Large intestine (tissue), 3 donors: ENCODE measurements around the gene DOCK2. TPM values are rescaled to one million over a fixed set of nuclear protein-coding genes. Genes with fewer than 3 reads are reported as not detected.

Source experiments
- DNase-seq, 2 donors: peaks; one replicate each; pipeline versions ENCODE4 v3.0.0 to v3.0.0-alpha.2; 2013
- H3K27ac ChIP-seq: one replicate; pipeline ENCODE4 v1.5.1; 2013; ENCODE audit warnings: low read length
- H3K27me3 ChIP-seq: 2 replicates; pipeline ENCODE4 v1.6.1; 2013; ENCODE audit warnings: low read length; ENCODE audit not compliant: control insufficient read depth, insufficient read depth
- H3K36me3 ChIP-seq: 2 replicates; pipeline ENCODE4 v1.6.1; 2013; ENCODE audit warnings: low read length; ENCODE audit not compliant: control insufficient read depth, insufficient read depth
- H3K4me1 ChIP-seq: one replicate; pipeline ENCODE4 v1.6.1; 2013; ENCODE audit warnings: low read length; ENCODE audit not compliant: control insufficient read depth, insufficient read depth
- H3K4me3 ChIP-seq: one replicate; pipeline ENCODE4 v1.5.1; 2013; ENCODE audit warnings: low read length
- H3K9me3 ChIP-seq: one replicate; pipeline ENCODE4 v1.6.1; 2013; ENCODE audit warnings: mild to moderate bottlenecking, low read depth, low read length, moderate library complexity; ENCODE audit not compliant: control insufficient read depth
- WGBS: methylation state at CpG from one replicate; pipeline ENCODE4 v1.1.5; 2013; ENCODE audit warnings: low lambda C conversion rate; ENCODE audit not compliant: insufficient coverage; 5-methylcytosine and 5-hydroxymethylcytosine counted together
- polyA plus RNA-seq: library from polyadenylated mRNA; unstranded; fragments of 120-200 nt; gene quantifications from one replicate; pipeline ENCODE4 v1.2.1, GENCODE V29; 2013

The DOCK2 gene
- polyA plus RNA-seq, 1 donor = 6.2 TPM

GRCh38 chr5:169811023-169811422, 173.9 kb downstream of the DOCK2 start:
- Histone ChIP-seq H3K4me1 (no peaks in the 10 kb centered on the region), H3K4me3 (no peak overlapping the region), H3K9me3 (no peaks in the 10 kb centered on the region), H3K27me3 (peaks cover 2% of the 10 kb centered on the region), H3K36me3 (no peaks in the 10 kb centered on the region), H3K27ac (no peak overlapping the region)
- no peak for DNase-seq
- no CpG with 5 or more reads among the region's 5 CpGs for WGBS

GRCh38 chr5:169811680-169812079, 174.6 kb downstream of the DOCK2 start:
- Histone ChIP-seq H3K4me1 (no peaks in the 10 kb centered on the region), H3K27ac (no peak overlapping the region), H3K36me3 (no peaks in the 10 kb centered on the region), H3K27me3 (peaks cover 2% of the 10 kb centered on the region), H3K4me3 (no peak overlapping the region), H3K9me3 (no peaks in the 10 kb centered on the region)
- WGBS = no CpG with 5 or more reads among the region's 5 CpGs
- DNase-seq = no peak

- H3K4me3 ChIP-seq = no peak overlapping the region
- DNase-seq = no peak
- no peaks in the 10 kb centered on the region for H3K4me1 ChIP-seq
- no peak overlapping the region for H3K27ac ChIP-seq
- WGBS = no CpG with 5 or more reads among the region's 6 CpGs
- H3K27me3 ChIP-seq = peaks cover 2% of the 10 kb centered on the region
- no peaks in the 10 kb centered on the region for H3K9me3 ChIP-seq
- H3K36me3 ChIP-seq = no peaks in the 10 kb centered on the region
These were observed 175.7 kb downstream of the DOCK2 start for GRCh38 chr5:169812786-169813185.

- no peak for DNase-seq
These were observed 177.0 kb downstream of the DOCK2 start for GRCh38 chr5:169814045-169814444.

GRCh38 chr5:169814522-169814921, 177.4 kb downstream of the DOCK2 start:
- H3K4me1 ChIP-seq = no peaks in the 10 kb centered on the region
- H3K27ac ChIP-seq = no peak overlapping the region
- no peaks in the 10 kb centered on the region for H3K9me3 ChIP-seq
- no peaks in the 10 kb centered on the region for H3K36me3 ChIP-seq
- no peak for DNase-seq
- no peak overlapping the region for H3K4me3 ChIP-seq
- 80% methylated on average over 1 of the region's 1 CpG for WGBS
- peaks cover 2% of the 10 kb centered on the region for H3K27me3 ChIP-seq

More at GRCh38 chr5:169814045-169814444, 177.0 kb downstream of the DOCK2 start:
- Histone ChIP-seq H3K27ac (no peak overlapping the region), H3K4me1 (no peaks in the 10 kb centered on the region), H3K4me3 (no peak overlapping the region), H3K27me3 (peaks cover 2% of the 10 kb centered on the region), H3K9me3 (no peaks in the 10 kb centered on the region), H3K36me3 (no peaks in the 10 kb centered on the region)
- 77% methylated on average over 2 of the region's 3 CpGs for WGBS

GRCh38 chr5:169817031-169817430, 180.0 kb downstream of the DOCK2 start:
- no peaks in the 10 kb centered on the region for H3K4me1 ChIP-seq
- no peak overlapping the region for H3K4me3 ChIP-seq
- H3K27ac ChIP-seq = no peak overlapping the region
- DNase-seq = no peak
- no peaks in the 10 kb centered on the region for H3K36me3 ChIP-seq
- H3K27me3 ChIP-seq = no peaks in the 10 kb centered on the region
- no CpG with 5 or more reads among the region's 2 CpGs for WGBS
- H3K9me3 ChIP-seq = no peaks in the 10 kb centered on the region

- DNase-seq = no peak
- no peaks in the 10 kb centered on the region for H3K4me1 ChIP-seq
- no peaks in the 10 kb centered on the region for H3K36me3 ChIP-seq
- H3K27ac ChIP-seq = no peak overlapping the region
- H3K9me3 ChIP-seq = no peaks in the 10 kb centered on the region
- H3K27me3 ChIP-seq = no peaks in the 10 kb centered on the region
- no CpG with 5 or more reads among the region's 5 CpGs for WGBS
- no peak overlapping the region for H3K4me3 ChIP-seq
These were observed 189.5 kb downstream of the DOCK2 start for GRCh38 chr5:169826618-169827017.

GRCh38 chr5:169827769-169828168, 190.7 kb downstream of the DOCK2 start:
- no CpG with 5 or more reads among the region's 3 CpGs for WGBS
- no peak for DNase-seq
- H3K27me3 ChIP-seq = no peaks in the 10 kb centered on the region
- H3K4me3 ChIP-seq = no peak overlapping the region
- no peaks in the 10 kb centered on the region for H3K9me3 ChIP-seq
- no peak overlapping the region for H3K27ac ChIP-seq
- H3K4me1 ChIP-seq = no peaks in the 10 kb centered on the region
- no peaks in the 10 kb centered on the region for H3K36me3 ChIP-seq

GRCh38 chr5:169828385-169828784, 191.3 kb downstream of the DOCK2 start:
- no peak overlapping the region for H3K4me3 ChIP-seq
- H3K4me1 ChIP-seq = no peaks in the 10 kb centered on the region
- H3K9me3 ChIP-seq = no peaks in the 10 kb centered on the region
- no peak overlapping the region for H3K27ac ChIP-seq
- no peaks in the 10 kb centered on the region for H3K36me3 ChIP-seq
- H3K27me3 ChIP-seq = no peaks in the 10 kb centered on the region
- 93% methylated on average over 2 of the region's 4 CpGs for WGBS
- no peak for DNase-seq

GRCh38 chr5:169831331-169831730, 194.3 kb downstream of the DOCK2 start:
- Histone ChIP-seq H3K27me3 (no peaks in the 10 kb centered on the region), H3K4me3 (no peak overlapping the region), H3K4me1 (no peaks in the 10 kb centered on the region), H3K9me3 (no peaks in the 10 kb centered on the region), H3K36me3 (no peaks in the 10 kb centered on the region), H3K27ac (no peak overlapping the region)
- WGBS = no CpG with 5 or more reads among the region's 1 CpG
- DNase-seq = no peak

GRCh38 chr5:169832304-169832703, 195.2 kb downstream of the DOCK2 start:
- no CpG with 5 or more reads among the region's 3 CpGs for whole genome bisulfite sequencing
- H3K4me1 ChIP-seq = no peaks in the 10 kb centered on the region

More at GRCh38 chr5:169832304-169832703, 195.2 kb downstream of the DOCK2 start:
- Histone ChIP-seq H3K36me3 (no peaks in the 10 kb centered on the region), H3K4me3 (no peak overlapping the region), H3K9me3 (no peaks in the 10 kb centered on the region), H3K27me3 (no peaks in the 10 kb centered on the region), H3K27ac (no peak overlapping the region)
- no peak for DNase-seq
